Uterus (tissue), 2 donors: ENCODE data around the gene PITRM1.

ENCODE experiments used
- CTCF ChIP-seq, 4 experiments: fragments of 200-600 bp in 2 of 4; fragments of 450-650 bp in 2 of 4; sonication (generic) in 2 of 4; IDR thresholded peaks; one replicate each; pipeline ENCODE4 v1.5.1; 2016 to 2019; ENCODE audit warnings: antibody characterized with exemption in 4 of 4, mild to moderate bottlenecking in 2 of 4, moderate library complexity in 1 of 4
- POLR2A ChIP-seq, 2 donors: fragments of 450-650 bp; IDR thresholded peaks; one replicate each; pipeline ENCODE4 v1.6.1; 2016; ENCODE audit warnings: antibody characterized with exemption in 2 of 2, mild to moderate bottlenecking in 1 of 2, moderate library complexity in 1 of 2

GRCh38 chr10:3096149-3096548, 76.4 kb downstream of the PITRM1 start:
- TF ChIP-seq CTCF (IDR thresholded peaks at IDR 0.05) (no peak), POLR2A (IDR thresholded peaks at IDR 0.05) (no peak)
